Epithelial cell of esophagus (primary cell): Measurements from ENCODE around the gene ZP1.

Source experiments
- DNase-seq: peaks from one replicate; pipeline ENCODE4 v3.0.0; 2010; ENCODE audit warnings: low read depth
- H3K4me3 ChIP-seq: 2 replicates; pipeline ENCODE4 v1.5.1; 2011; ENCODE audit warnings: mild to moderate bottlenecking, low read length, control low read depth
- CTCF ChIP-seq: IDR thresholded peaks from 2 replicates; pipeline ENCODE4 v1.5.1; 2011; ENCODE audit warnings: low read depth, mild to moderate bottlenecking, low read length, control low read depth, inconsistent platforms; ENCODE audit not compliant: insufficient read depth; ENCODE audit errors: missing control alignments

ZP1 gene

GRCh38 chr11:60862171-60862570 lies 5.2 kb upstream of the ZP1 start:
- H3K4me3 ChIP-seq = no peak overlapping the region
- DNase-seq = no peak
- no peak for TF ChIP-seq CTCF

DNA sequence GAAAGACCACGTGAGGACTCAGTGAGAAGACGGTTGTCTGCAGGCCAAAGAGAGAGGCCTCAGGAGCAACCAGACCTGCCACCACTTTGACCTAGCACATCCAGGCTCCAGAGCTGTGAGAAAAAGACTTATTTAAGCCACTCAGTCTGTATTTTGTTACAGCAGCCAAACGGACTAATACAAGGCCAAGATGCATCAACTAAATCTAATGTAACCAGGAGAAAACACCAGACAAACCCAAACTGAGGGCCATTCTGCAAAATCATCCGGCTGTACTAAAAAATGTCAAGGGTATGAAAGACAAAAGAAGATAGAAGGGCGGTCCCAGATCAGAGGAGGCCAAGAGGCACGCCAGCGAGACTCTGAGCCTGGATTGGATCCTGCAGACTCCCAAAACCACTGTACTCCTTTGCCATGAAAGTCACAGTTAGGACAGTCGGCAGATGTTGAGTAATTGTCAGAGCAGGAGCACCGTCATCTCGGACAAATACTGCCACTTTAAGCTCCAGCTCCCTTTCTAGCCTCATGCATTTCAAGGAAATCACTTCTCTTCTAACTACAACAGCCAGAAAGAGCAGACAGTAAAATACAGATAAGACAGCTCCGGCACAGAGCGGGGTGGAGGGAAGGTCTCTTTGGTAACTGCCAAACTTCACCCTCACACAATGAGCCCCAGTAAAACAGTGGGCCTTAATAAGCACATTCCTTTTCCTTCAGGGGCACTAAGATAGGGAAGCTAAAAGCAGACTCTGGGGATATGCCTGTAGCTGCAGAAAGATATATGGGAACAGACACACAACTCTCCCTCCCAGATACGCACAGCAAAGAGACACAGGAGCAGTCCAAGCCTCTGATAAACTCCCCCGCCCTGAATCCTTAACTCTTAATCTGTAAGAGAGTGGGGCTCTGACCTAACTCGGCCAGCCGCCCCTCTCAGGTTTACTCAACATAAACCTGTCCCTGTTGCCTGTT lies 3.5 kb upstream of the ZP1 start:
- TF ChIP-seq CTCF = no peak
- no peak overlapping the region for H3K4me3 ChIP-seq
- DNase-seq = no peak

- no peak overlapping the region for H3K4me3 ChIP-seq
- TF ChIP-seq CTCF = no peak
- DNase-seq = no peak
Measured at GRCh38 chr11:60864856-60865513, 2.4 kb upstream of the ZP1 start.

DNA sequence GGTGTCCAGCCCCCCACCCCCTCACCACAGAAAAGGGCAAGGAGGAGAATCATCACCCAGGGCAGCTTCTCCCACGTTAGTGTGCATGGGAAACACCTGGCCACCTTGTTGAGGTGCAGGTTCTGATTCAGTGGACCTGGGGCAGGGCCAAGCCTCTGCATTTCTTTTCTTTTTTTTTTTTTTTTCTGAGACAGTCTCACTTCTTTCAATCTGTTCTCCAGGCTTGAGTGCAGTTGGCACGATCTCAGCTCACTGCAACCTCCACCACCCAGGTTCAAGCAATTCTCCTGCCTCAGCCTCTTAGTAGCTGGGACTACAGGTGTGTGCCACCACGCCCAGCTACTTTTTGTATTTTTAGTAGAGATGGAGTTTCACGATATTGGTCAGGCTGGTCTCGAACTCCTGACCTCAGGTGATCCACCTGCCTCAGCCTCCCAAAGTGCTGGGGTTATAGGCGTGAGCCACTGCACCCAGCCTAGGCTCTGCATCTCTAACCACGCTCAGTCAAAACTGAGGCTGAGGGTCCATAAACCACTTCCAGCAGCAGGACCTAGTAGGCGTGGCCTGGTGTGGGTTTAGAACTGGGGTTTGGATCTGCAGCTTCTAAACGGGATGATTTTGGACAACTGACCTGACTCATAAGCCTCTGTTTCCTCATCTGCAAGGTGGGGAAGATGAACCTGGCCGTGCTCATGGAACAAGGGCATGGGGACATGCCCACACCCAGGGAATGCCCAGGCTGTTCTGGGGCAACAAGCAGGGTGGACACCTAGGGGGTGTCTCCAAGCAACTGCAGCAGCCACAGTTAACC lies 734 bp downstream of the ZP1 start:
- H3K4me3 ChIP-seq = no peak overlapping the region
- DNase-seq = no peak
- TF ChIP-seq CTCF = no peak

DNA sequence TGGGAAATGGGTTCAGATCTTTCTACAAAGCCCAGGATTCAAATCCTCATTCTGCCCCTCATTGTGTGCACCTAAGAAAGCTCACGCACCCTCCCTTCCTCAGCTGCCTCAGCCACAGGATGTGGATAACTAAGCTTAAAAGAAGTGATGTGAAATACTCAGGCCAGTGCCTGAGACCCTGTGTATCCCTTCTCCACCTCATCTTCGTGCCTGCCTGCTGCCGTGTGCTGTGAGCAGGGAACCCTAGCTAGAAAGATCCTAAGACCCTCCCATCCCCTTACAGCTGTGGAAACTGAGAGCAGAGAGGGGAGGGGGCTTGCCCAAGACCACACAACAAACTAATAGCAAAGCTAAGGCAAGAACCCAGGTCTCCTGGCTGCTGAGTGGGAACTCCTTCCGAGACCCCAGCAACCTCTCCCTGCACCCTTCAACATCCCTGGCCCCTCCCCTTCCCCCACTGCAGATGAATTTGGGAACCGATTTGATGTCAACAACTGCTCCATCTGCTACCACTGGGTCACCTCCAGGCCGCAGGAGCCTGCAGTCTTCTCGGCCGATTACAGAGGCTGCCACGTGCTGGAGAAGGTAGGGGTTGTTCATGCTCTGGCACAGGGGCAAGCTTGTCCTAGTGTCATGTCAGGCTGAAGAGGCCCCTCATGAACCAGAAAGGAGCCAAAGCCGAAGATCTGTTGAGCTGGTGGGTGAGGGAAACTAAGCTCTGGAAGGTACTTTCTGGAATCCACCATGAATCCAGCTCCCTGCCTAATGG lies 1.5 kb downstream of the ZP1 start:
- no peak for DNase-seq
- H3K4me3 ChIP-seq = no peak overlapping the region
- no peak for TF ChIP-seq CTCF

DNA sequence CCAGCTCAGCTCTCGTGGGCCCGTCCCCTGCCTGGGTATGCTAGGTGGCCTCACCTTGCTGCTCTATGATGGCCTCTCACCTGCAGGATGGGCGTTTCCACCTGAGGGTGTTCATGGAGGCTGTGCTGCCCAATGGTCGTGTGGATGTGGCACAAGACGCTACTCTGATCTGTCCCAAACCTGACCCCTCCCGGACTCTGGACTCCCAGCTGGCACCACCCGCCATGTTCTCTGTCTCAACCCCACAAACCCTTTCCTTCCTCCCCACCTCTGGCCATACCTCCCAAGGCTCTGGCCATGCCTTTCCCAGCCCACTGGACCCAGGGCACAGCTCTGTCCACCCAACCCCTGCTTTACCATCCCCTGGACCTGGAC lies 2.1 kb downstream of the ZP1 start:
- no peak for DNase-seq
- TF ChIP-seq CTCF = no peak
- H3K4me3 ChIP-seq = no peak overlapping the region
